ENCODE data around the gene GIT2. TPM values are rescaled to one million over a fixed set of nuclear protein-coding genes. Genes with fewer than 3 reads are reported as not detected.

Gene GIT2
- total and polyA plus RNA-seq, 2 of the 13 experiments (the other 11 are each of a cell fraction or from before 2014, with no cell fraction given) = 18.4 to 19.8 TPM

GRCh38 chr12:109998904-109999648 is 2.9 kb upstream of the GIT2 start, which contains the start of gene ANKRD13A (continued):
- no peak for TF ChIP-seq ZBTB34 (CRISPR knock-in tag; IDR thresholded peaks at IDR 0.05)
- TF ChIP-seq ZC3H4 (CRISPR knock-in tag; IDR thresholded peaks at IDR 0.05; ENCODE audit: borderline replicate concordance) = no peak
- TF ChIP-seq MXD1 (CRISPR knock-in tag; IDR thresholded peaks at IDR 0.05) = peak; percentile 60
- TF ChIP-seq KLF16 (CRISPR knock-in tag; IDR thresholded peaks at IDR 0.05) = peak in 1 of 2 experiments; percentile 53; a peak in 1 of 4 replicates
- TF ChIP-seq CREBL2 (CRISPR knock-in tag; IDR thresholded peaks at IDR 0.05; ENCODE audit: borderline replicate concordance) = no peak
- TF ChIP-seq HES4 (CRISPR knock-in tag; IDR thresholded peaks at IDR 0.05; ENCODE audit: borderline replicate concordance) = peak; percentile 74
- no peak for TF ChIP-seq ZNF281 (CRISPR knock-in tag; IDR thresholded peaks at IDR 0.05; ENCODE audit: borderline replicate concordance)
- peak; percentile 87 for TF ChIP-seq KLF6 (CRISPR knock-in tag; IDR thresholded peaks at IDR 0.05)
- TF ChIP-seq THRA (CRISPR knock-in tag; IDR thresholded peaks at IDR 0.05; ENCODE audit: borderline replicate concordance) = peak; percentile 51; the same call in 1 of the 2 replicates
- peak; percentile 51 for TF ChIP-seq SRSF1 (optimal IDR thresholded peaks at IDR 0.05; ENCODE audit: low read depth, low read length)
- TF ChIP-seq ZNF318 (CRISPR knock-in tag; IDR thresholded peaks at IDR 0.05) = no peak
- peak; percentile 52; the same call in 1 of the 2 replicates for TF ChIP-seq ZFY (CRISPR knock-in tag; IDR thresholded peaks at IDR 0.05)

Measured in HepG2 (cell line).